ENCODE results near the gene PFKM.

Gene PFKM

GRCh38 chr12:48191096-48191495 is 71.9 kb downstream of the PFKM start:
- DNase-seq, result no peak

DNA sequence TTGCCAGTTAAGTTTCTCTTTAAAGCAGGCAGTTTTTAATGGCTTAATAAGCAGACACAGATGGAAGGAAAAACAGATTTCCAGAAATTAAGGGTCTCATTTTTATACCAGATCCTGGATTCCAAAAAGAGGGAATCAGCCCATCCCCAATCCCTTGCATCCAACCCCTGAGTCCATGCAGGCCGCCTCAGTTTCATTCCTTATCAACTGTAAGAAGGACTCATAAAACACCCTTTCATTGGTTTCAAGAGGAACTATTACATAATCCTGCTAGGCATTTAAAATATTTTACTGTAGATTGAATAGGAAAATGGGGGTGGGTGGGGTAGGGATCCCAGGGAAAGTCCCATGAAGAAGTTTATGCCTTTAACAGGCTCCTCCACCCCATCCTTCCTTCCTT is 73.7 kb downstream of the PFKM start:
- DNase-seq, result no peak

- no peak for DNase-seq
Measured at GRCh38 chr12:48193623-48194022, 74.5 kb downstream of the PFKM start.

DNA sequence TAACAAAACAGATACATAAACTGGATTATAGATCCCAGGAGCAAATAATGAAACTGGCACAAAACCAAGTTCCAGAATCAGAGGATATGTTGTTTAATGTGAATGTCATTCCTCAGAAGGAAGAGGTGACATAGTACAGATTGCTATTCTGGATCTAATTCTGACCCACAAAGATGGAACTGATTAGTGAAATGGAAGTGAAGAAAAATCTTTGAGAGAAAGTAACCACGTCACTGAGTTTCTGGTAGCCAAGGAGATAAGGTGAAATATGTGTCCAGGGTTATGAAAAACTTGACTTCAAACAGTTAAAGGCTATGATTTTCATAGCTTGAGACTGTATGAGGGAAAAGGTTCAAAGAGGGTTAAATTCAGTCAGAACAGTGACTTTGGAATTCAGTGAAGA is 75.6 kb downstream of the PFKM start:
- DNase-seq, result no peak
